HuH-7 (cell line): ENCODE results near the gene MAP3K5.

Experiments used
- DNase-seq: peaks from one replicate; pipeline ENCODE4 v3.0.0; 2011; ENCODE audit warnings: low spot score

The MAP3K5 gene

DNA sequence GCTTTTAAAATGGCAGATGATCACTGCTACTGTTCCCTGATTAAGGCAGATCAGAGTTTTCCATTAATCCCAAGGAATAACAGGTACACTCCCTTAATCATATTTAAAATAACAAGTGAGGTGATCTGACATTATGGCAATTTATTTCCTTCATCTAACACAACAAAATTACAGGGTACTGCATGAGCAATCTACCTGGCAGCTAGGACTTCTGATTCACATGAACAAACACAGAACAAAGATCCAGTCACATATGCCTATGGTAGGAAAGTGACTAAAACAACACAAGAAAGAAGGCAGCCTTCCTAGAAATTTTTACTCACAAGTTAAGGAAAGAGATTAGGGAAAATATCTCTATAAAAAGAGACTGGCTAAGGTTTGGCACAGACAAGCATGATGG lies 275.3 kb downstream of the MAP3K5 start:
- DNase-seq, result no peak

DNA sequence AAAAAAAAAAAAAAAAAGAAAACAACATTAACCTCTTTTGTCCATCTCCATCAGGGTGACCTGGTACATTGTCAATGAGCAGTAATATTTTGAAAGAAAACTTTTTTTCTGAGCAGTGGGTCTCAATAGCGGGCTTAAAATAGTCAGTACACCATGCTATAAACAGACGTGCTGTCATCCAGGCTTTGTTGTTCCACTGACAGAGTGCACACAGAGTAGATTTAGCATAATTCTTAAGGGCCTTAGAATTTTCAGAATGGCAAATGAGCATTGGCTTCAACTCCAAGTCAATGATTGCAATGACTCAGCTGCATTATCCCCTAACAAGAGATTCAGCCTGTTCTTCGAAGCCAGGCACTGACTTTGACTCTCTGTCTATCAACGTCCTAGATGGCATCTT lies 277.7 kb downstream of the MAP3K5 start:
- no peak for DNase-seq

DNA sequence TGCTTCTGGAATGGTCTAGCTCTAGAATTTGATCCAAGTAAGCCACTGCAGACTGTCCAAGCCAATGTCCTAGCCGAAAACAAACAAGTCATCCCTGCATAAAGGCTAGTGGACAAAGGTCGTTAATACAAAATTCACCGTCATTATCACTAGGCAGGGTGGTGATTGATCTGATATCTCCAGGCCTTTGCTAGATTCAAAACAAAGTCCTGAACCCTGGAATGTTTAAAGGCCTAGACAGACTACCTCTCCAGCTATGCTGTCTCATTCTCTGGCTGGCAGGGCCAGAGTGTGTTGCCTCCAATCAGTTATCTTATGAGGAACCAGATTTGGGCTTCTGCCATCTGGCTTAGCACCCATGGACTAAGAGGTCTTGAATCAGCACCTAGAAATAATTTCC lies 280.4 kb downstream of the MAP3K5 start:
- DNase-seq, result no peak

DNA sequence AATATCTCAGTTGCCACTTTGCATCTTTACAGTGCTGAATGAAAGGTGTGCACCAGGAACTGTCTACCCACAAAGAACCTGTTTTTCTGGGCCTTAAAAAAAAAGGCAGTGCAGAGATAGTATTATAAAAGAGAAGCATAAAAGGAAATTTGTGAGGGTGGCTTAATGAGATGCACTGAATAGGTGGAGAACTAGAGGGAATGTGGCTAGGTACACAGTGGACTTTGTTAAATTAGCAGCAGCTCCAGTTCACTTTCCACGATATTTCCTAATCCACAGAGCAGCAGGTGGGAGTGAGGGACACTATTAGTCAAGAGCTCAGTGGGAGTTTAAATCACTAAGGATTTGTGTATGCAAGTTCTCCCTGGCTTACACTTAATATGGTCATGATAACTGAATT lies 280.9 kb downstream of the MAP3K5 start:
- no peak for DNase-seq

DNA sequence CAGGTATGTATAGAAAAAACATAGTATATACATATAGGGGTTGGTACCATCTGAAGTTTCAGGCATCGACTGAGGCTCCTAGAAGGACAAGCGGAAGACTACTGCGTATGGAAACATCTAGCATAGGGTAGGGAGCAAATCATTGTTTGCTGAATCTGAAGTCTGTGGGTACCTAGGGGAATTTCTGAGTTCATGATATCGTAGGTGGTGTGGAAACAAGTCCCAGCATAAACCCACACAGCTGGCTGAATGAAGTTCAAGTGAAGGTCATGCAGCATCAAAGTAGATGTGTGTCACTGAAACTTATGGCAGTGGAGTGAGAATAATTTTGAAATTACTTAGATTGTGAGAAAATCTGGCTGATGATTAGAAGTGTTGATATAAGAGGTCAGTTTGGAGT lies 281.5 kb downstream of the MAP3K5 start:
- no peak for DNase-seq

DNA sequence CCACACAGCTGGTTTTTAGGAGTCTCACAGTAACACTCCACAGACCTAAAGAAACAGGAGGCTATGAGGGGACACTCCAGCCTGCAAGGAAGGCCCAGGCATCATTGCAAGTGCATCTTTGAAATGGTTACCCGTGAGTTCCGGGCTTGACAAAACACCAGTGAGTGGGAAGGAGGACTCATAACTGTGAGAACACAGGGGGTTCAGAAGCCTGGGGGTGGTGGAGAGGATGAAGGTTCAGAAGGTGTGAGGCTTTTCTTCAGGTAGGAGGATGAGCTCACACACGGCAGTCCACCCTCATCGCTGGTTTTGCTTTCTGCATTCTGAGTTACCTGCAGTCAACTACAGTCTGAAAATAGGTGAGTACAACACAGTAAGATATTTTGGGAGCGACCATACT lies 282.0 kb downstream of the MAP3K5 start:
- DNase-seq, result no peak

DNA sequence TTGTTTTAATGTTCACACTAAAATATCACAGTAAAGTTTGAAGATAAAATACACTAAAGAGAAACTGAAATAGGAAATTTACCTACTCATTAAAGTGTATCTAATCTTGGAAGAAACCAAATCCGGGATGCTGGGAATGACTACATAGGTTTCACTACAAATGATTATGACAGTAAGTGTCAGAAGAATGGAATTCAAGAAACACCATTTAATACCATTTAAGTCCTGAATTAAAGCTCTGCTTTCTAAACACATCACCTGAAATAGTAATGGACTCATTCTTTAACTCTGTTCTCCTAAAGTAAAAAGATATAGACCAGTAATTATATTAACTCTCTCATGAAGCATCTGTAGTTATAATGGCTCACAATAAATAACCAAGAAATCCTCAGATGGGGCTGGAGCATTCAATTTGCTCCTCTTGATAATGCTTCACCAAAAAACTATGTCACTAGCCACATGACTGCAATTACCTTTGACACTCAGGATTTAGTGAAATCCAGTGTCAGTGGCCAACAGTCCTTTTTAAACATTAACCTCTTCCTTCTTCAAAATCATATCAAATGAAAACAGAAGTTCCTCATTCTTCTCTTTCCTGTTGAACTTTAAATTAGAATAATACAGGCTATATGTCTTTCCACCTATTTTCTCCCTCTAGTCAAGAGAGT lies 283.4 kb downstream of the MAP3K5 start:
- no peak for DNase-seq
